ENCODE data around the gene KCNA5. TPM values are rescaled to one million over a fixed set of nuclear protein-coding genes. Genes with fewer than 3 reads are reported as not detected.

The KCNA5 gene
- total RNA-seq, 1 donor from 2014 or later, result 1.2 TPM

DNA sequence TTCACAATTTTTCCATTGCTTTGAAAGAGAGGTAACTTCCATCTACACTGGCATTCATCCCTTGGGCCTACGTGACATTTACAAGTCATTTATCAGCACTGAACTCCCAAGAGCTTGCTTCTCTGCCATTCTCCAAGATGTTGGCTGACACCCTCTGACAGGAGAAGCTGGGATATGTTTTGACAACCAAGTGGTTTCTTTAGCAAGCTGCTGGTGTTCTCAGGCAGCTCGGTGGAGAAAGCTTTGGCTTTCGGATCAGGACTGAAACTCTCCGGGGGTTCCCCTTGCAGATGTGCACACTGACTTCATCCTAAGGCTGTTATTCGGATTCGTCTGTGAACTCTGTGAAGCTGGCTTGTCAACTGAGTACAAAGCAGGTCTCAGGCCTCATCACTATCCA lies 15.7 kb downstream of the KCNA5 start:
- TF ChIP-seq, protein P1, sequence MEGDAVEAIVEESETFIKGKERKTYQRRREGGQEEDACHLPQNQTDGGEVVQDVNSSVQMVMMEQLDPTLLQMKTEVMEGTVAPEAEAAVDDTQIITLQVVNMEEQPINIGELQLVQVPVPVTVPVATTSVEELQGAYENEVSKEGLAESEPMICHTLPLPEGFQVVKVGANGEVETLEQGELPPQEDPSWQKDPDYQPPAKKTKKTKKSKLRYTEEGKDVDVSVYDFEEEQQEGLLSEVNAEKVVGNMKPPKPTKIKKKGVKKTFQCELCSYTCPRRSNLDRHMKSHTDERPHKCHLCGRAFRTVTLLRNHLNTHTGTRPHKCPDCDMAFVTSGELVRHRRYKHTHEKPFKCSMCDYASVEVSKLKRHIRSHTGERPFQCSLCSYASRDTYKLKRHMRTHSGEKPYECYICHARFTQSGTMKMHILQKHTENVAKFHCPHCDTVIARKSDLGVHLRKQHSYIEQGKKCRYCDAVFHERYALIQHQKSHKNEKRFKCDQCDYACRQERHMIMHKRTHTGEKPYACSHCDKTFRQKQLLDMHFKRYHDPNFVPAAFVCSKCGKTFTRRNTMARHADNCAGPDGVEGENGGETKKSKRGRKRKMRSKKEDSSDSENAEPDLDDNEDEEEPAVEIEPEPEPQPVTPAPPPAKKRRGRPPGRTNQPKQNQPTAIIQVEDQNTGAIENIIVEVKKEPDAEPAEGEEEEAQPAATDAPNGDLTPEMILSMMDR (IDR thresholded peaks at IDR 0.05; ENCODE audit: unreplicated experiment), result no peak
- no peaks in the 10 kb centered on the region for H3K9me3 Mint-ChIP-seq (ENCODE audit: unreplicated experiment)
- no peak overlapping the region for H3K4me3 Mint-ChIP-seq (ENCODE audit: unreplicated experiment)
- peaks cover 2% of the 10 kb centered on the region for H3K27me3 Mint-ChIP-seq (ENCODE audit: unreplicated experiment)
- peaks cover 9% of the 10 kb centered on the region for H3K4me1 Mint-ChIP-seq (ENCODE audit: unreplicated experiment)
- no peak overlapping the region for H3K27ac Mint-ChIP-seq (ENCODE audit: unreplicated experiment)
- H3K36me3 Mint-ChIP-seq (ENCODE audit: low read depth, unreplicated experiment), result no peaks in the 10 kb centered on the region
- no peak for DNase-seq (ENCODE audit: low spot score)

DNA sequence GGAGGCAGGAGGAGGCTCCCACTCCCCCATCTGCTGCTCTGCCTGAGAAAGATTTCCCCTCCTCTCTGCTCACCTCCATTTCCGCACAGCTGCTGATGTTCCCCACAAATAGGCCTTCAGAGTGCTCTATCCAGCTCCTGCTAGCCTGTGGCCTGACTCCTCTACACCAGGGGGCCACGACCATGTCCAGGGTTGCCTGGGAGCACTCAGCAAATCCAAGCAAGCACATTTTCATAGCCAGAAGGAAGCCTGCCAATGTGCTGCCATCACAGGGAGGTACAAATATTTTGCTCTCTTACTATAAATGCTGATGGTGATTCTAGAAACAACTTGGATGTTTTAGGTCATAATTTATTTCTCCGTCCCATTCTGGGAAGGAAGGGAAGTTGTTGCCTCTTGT lies 17.3 kb downstream of the KCNA5 start:
- H3K4me3 Mint-ChIP-seq (ENCODE audit: unreplicated experiment), result no peak overlapping the region
- peaks cover 9% of the 10 kb centered on the region for H3K4me1 Mint-ChIP-seq (ENCODE audit: unreplicated experiment)
- no peaks in the 10 kb centered on the region for H3K36me3 Mint-ChIP-seq (ENCODE audit: low read depth, unreplicated experiment)
- H3K9me3 Mint-ChIP-seq (ENCODE audit: unreplicated experiment), result no peaks in the 10 kb centered on the region
- peaks cover 2% of the 10 kb centered on the region for H3K27me3 Mint-ChIP-seq (ENCODE audit: unreplicated experiment)
- TF ChIP-seq, protein P1 (IDR thresholded peaks at IDR 0.05; ENCODE audit: unreplicated experiment), result no peak
- H3K27ac Mint-ChIP-seq (ENCODE audit: unreplicated experiment), result no peak overlapping the region
- DNase-seq (ENCODE audit: low spot score), result no peak

DNA sequence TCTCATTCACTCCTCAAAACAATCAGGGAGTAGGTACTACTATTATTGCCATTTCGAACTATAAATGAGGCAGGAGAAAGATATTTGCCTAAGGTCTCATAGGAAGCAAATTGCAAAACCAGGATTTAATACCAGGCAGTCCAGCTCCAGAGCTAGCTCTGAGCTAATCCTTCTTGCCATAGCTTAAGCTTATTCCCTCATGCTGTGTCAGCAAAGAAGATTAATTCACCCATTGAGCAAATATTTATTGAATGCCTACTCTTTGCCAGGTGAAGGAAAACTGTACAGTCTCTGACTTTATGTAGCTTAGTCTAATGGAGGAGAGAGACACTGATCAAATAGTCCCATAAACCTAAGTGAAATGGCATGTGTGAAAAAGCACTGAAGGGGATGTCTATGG lies 19.5 kb downstream of the KCNA5 start:
- H3K9me3 Mint-ChIP-seq (ENCODE audit: unreplicated experiment), result no peaks in the 10 kb centered on the region

DNA sequence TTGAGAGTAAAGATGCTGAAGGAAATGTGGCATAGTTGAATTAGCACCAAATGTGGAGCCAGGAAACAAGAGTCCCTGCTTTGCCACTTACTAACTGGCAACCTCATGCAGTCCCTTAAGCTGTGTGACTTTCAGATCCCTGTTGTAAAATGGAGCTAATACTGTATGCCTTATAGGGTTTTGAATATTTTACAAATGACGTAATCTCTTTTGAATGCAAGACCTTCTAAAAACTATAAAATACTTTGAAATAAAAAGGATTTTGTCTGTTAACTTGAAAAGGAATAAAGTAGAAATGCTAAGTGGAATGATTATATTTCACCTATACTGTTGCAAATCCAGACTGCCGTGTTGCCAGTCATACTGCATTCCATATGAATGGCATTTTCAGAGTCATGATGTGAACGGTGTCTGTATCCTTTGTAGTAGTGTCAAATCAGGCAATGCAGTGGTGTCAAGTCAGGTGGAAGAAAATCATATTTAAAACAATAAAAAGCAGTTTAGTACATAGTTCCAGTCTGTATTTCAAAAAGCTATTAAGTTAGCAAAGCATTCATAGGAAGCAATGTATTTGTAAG lies 21.3 kb downstream of the KCNA5 start:
- no peaks in the 10 kb centered on the region for H3K9me3 Mint-ChIP-seq (ENCODE audit: unreplicated experiment)
- no peaks in the 10 kb centered on the region for H3K36me3 Mint-ChIP-seq (ENCODE audit: low read depth, unreplicated experiment)
- TF ChIP-seq, protein P1 (IDR thresholded peaks at IDR 0.05; ENCODE audit: unreplicated experiment), result no peak

More for the DNA sequence above, 19.5 kb downstream of the KCNA5 start:
- no peaks in the 10 kb centered on the region for H3K27me3 Mint-ChIP-seq (ENCODE audit: unreplicated experiment)
- DNase-seq (ENCODE audit: low spot score), result no peak
- TF ChIP-seq, protein P1 (IDR thresholded peaks at IDR 0.05; ENCODE audit: unreplicated experiment), result no peak
- no peaks in the 10 kb centered on the region for H3K36me3 Mint-ChIP-seq (ENCODE audit: low read depth, unreplicated experiment)
- H3K27ac Mint-ChIP-seq (ENCODE audit: unreplicated experiment), result no peak overlapping the region
- no peak overlapping the region for H3K4me3 Mint-ChIP-seq (ENCODE audit: unreplicated experiment)
- H3K4me1 Mint-ChIP-seq (ENCODE audit: unreplicated experiment), result peaks cover 9% of the 10 kb centered on the region

DNA sequence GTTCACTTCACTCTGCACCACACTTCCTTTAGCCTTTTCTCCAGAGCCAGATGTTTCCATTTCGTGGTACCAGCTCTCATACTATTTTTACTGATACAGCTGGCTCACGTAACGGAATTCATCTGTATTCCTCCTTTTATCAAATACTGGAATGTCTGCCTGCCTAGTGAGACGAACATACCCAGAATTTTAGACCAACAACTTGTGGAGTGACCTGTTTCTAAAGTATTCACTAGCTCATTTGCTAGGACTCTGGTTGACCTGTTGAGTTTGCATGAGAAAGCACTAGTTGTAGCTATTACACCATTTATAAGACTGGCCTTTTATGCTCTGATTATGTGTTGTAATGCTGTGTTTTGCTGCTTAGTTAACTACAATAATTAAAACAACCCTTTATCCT lies 22.6 kb downstream of the KCNA5 start:
- no peaks in the 10 kb centered on the region for H3K9me3 Mint-ChIP-seq (ENCODE audit: unreplicated experiment)
- H3K4me3 Mint-ChIP-seq (ENCODE audit: unreplicated experiment), result no peak overlapping the region
- H3K36me3 Mint-ChIP-seq (ENCODE audit: low read depth, unreplicated experiment), result no peaks in the 10 kb centered on the region
- H3K27ac Mint-ChIP-seq (ENCODE audit: unreplicated experiment), result no peak overlapping the region
- no peaks in the 10 kb centered on the region for H3K27me3 Mint-ChIP-seq (ENCODE audit: unreplicated experiment)
- TF ChIP-seq, protein P1 (IDR thresholded peaks at IDR 0.05; ENCODE audit: unreplicated experiment), result no peak
- H3K4me1 Mint-ChIP-seq (ENCODE audit: unreplicated experiment), result no peaks in the 10 kb centered on the region
- no peak for DNase-seq (ENCODE audit: low spot score)

More for the DNA sequence above, 21.3 kb downstream of the KCNA5 start:
- H3K4me1 Mint-ChIP-seq (ENCODE audit: unreplicated experiment), result peaks cover 7% of the 10 kb centered on the region
- no peak for DNase-seq (ENCODE audit: low spot score)
- H3K27me3 Mint-ChIP-seq (ENCODE audit: unreplicated experiment), result no peaks in the 10 kb centered on the region
- H3K4me3 Mint-ChIP-seq (ENCODE audit: unreplicated experiment), result no peak overlapping the region
- no peak overlapping the region for H3K27ac Mint-ChIP-seq (ENCODE audit: unreplicated experiment)
